ENCODE data around the gene SULT1A1. TPM values are rescaled to one million over a fixed set of nuclear protein-coding genes. Genes with fewer than 3 reads are reported as not detected.
A peak's percentile ranks its signal among the peaks of the same experiment; 100 is the strongest.
"Not testable (repeated sequence)": the region's sequence is repeated elsewhere in the genome, so short reads cannot be mapped to it uniquely, and the experiment has no call there.

SULT1A1 gene
- total RNA-seq, 1 experiment from 2014 or later = 3.2 TPM

GRCh38 chr16:28602529-28602928 is 7.3 kb downstream of the SULT1A1 start (continued):
- TF ChIP-seq PRDM15 (CRISPR knock-in tag; IDR thresholded peaks at IDR 0.05) (no peak), TEAD1 (CRISPR knock-in tag; IDR thresholded peaks at IDR 0.05) (no peak), NR3C1 (CRISPR knock-in tag; conservative IDR thresholded peaks at IDR 0.05; ENCODE audit: low read depth) (no peak), ZNF396 (CRISPR knock-in tag; IDR thresholded peaks at IDR 0.05; ENCODE audit: borderline replicate concordance) (no peak), TCF7 (CRISPR knock-in tag; IDR thresholded peaks at IDR 0.05; ENCODE audit: low read depth) (no peak), TP53 (CRISPR knock-in tag; IDR thresholded peaks at IDR 0.05) (no peak)

- ATAC-seq, CTCF ChIA-PET: not testable (repeated sequence)
Measured at GRCh38 chr16:28602062-28602461, 7.8 kb downstream of the SULT1A1 start.

GRCh38 chr16:28601589-28601988 is 8.3 kb downstream of the SULT1A1 start:
- H3K36me3 Mint-ChIP-seq; H3K27ac Mint-ChIP-seq; DNase-seq (ENCODE audit: low spot score); H3K9me3 Mint-ChIP-seq; CTCF ChIA-PET; POLR2A ChIA-PET; ATAC-seq; H3K27me3 Mint-ChIP-seq (ENCODE audit: low read depth): not testable (repeated sequence)
- peaks cover 16% of the 10 kb centered on the region for H3K4me1 Mint-ChIP-seq
- peak overlapping the region; percentile 47 for H3K4me3 Mint-ChIP-seq

More at GRCh38 chr16:28602062-28602461, 7.8 kb downstream of the SULT1A1 start:
- H3K9me3 Mint-ChIP-seq; POLR2A ChIA-PET; H3K27ac Mint-ChIP-seq; H3K36me3 Mint-ChIP-seq; H3K4me3 Mint-ChIP-seq; DNase-seq (ENCODE audit: low spot score); H3K27me3 Mint-ChIP-seq (ENCODE audit: low read depth): not testable (repeated sequence)
- peaks cover 11% of the 10 kb centered on the region for H3K4me1 Mint-ChIP-seq

GRCh38 chr16:28600965-28601364 is 8.9 kb downstream of the SULT1A1 start:
- Mint-ChIP-seq H3K4me3 (peak overlapping the region; percentile 49; the same call in 1 of the 2 replicates), H3K4me1 (peaks cover 19% of the 10 kb centered on the region)
- H3K9me3 Mint-ChIP-seq; CTCF ChIA-PET; H3K27ac Mint-ChIP-seq; DNase-seq (ENCODE audit: low spot score); H3K36me3 Mint-ChIP-seq; H3K27me3 Mint-ChIP-seq (ENCODE audit: low read depth); POLR2A ChIA-PET: not testable (repeated sequence)
- ATAC-seq = peak; percentile 45

- CTCF ChIA-PET; POLR2A ChIA-PET; H3K4me3 Mint-ChIP-seq; H3K36me3 Mint-ChIP-seq; H3K27me3 Mint-ChIP-seq (ENCODE audit: low read depth); DNase-seq (ENCODE audit: low spot score); H3K27ac Mint-ChIP-seq; H3K9me3 Mint-ChIP-seq: not testable (repeated sequence)
- ATAC-seq = peak; percentile 55
- peaks cover 19% of the 10 kb centered on the region for H3K4me1 Mint-ChIP-seq
Measured at GRCh38 chr16:28599377-28600285, 10.2 kb downstream of the SULT1A1 start.

- H3K4me1 Mint-ChIP-seq = peaks cover 19% of the 10 kb centered on the region
- CTCF ChIA-PET = interaction anchor here (0.9 to 2.2 kb wide), 7 partner anchors 12 to 82 kb away, joined by 3 to 9 read pairs (median 3); partner anchors contain the start of genes SGF29 and SULT1A1
- no peaks in the 10 kb centered on the region for H3K27me3 Mint-ChIP-seq (ENCODE audit: low read depth)
- DNase-seq (ENCODE audit: low spot score) = peak; percentile 66
- H3K9me3 Mint-ChIP-seq = no peaks in the 10 kb centered on the region
- POLR2A ChIA-PET = no interaction called here
- peak; percentile 71 for ATAC-seq
- H3K4me3 Mint-ChIP-seq = no peak overlapping the region
- 0 out of 2 replicates have a peak overlapping the region, but pooled peaks have one; percentile 15 for H3K27ac Mint-ChIP-seq
- H3K36me3 Mint-ChIP-seq = no peaks in the 10 kb centered on the region
- TF ChIP-seq TEAD1 (CRISPR knock-in tag; IDR thresholded peaks at IDR 0.05) (no peak), E2F4 (CRISPR knock-in tag; IDR thresholded peaks at IDR 0.05; ENCODE audit: borderline replicate concordance, low read depth) (no peak), CBFB (CRISPR knock-in tag; IDR thresholded peaks at IDR 0.05; ENCODE audit: low read depth) (no peak), ARID4B (CRISPR knock-in tag; IDR thresholded peaks at IDR 0.05; ENCODE audit: borderline replicate concordance) (no peak), ZNF263 (CRISPR knock-in tag; IDR thresholded peaks at IDR 0.05; ENCODE audit: low read depth) (no peak), NR3C1 (CRISPR knock-in tag; conservative IDR thresholded peaks at IDR 0.05; ENCODE audit: low read depth) (no peak)
Measured at GRCh38 chr16:28597692-28598261, 12.1 kb downstream of the SULT1A1 start.

All from WTC11 (cell line).